GM12892 (cell line): ENCODE results near the gene TOP2B.

ENCODE experiments used
- POLR2AphosphoS5 ChIP-seq: IDR thresholded peaks from 2 replicates; pipeline ENCODE4 v1.6.1; 2011; ENCODE audit warnings: low read depth, low read length, control low read depth
- TAF1 ChIP-seq: IDR thresholded peaks from 2 replicates; pipeline ENCODE4 v1.6.1; 2011; ENCODE audit warnings: low read depth, mild to moderate bottlenecking, control low read depth, low read length, borderline replicate concordance

GRCh38 chr3:25589104-25589782 is 75.5 kb downstream of the TOP2B start:
- TF ChIP-seq POLR2AphosphoS5 = no peak
- no peak for TF ChIP-seq TAF1
